ENCODE measurements around the gene MYL6. TPM values are rescaled to one million over a fixed set of nuclear protein-coding genes. Genes with fewer than 3 reads are reported as not detected.
"Not testable (repeated sequence)": the region's sequence is repeated elsewhere in the genome, so short reads cannot be mapped to it uniquely, and the experiment has no call there.

MYL6 gene
- total RNA-seq, 1 experiment from 2014 or later, result 640 TPM

GRCh38 chr12:56196818-56197550 is 38.8 kb downstream of the MYL6 start:
- H4K20me1 ChIP-seq (ENCODE audit: insufficient read depth, low read depth, low read length); H3K4me3 ChIP-seq (ENCODE audit: low read length); H3K27ac ChIP-seq (ENCODE audit: low read length); H3K27me3 ChIP-seq (ENCODE audit: low read length); H3K9me2 ChIP-seq (replicated peaks; ENCODE audit: insufficient read depth, low read length); H3K4me2 ChIP-seq (ENCODE audit: low read depth, low read length, poor library complexity, severe bottlenecking); H3K36me3 ChIP-seq (ENCODE audit: insufficient read depth, low read length); H3K9ac ChIP-seq (ENCODE audit: low read length); H2AFZ ChIP-seq (ENCODE audit: low read length); H3K9me3 ChIP-seq (ENCODE audit: low read length); DNase-seq; H3K79me2 ChIP-seq (ENCODE audit: low read length): not testable (repeated sequence)
- H3K4me1 ChIP-seq (ENCODE audit: low read length), result peaks cover 16% of the 10 kb centered on the region

- H3K4me3 ChIP-seq (ENCODE audit: low read length), result no peak overlapping the region
- H3K9me3 ChIP-seq (ENCODE audit: low read length), result no peaks in the 10 kb centered on the region
- H2AFZ ChIP-seq (ENCODE audit: low read length), result no peak overlapping the region
- peaks cover 9% of the 10 kb centered on the region for H3K4me1 ChIP-seq (ENCODE audit: low read length)
- no peaks in the 10 kb centered on the region for H3K79me2 ChIP-seq (ENCODE audit: low read length)
- no peaks in the 10 kb centered on the region for H3K27me3 ChIP-seq (ENCODE audit: low read length)
- H4K20me1 ChIP-seq (ENCODE audit: insufficient read depth, low read depth, low read length), result no peaks in the 10 kb centered on the region
- H3K9ac ChIP-seq (ENCODE audit: low read length), result no peak overlapping the region
- no peak overlapping the region for H3K4me2 ChIP-seq (ENCODE audit: low read depth, low read length, poor library complexity, severe bottlenecking)
- DNase-seq, result no peak
- H3K36me3 ChIP-seq (ENCODE audit: insufficient read depth, low read length), result no peaks in the 10 kb centered on the region
- no peaks in the 10 kb centered on the region for H3K9me2 ChIP-seq (replicated peaks; ENCODE audit: insufficient read depth, low read length)
- H3K27ac ChIP-seq (ENCODE audit: low read length), result no peak overlapping the region
Observed at GRCh38 chr12:56197921-56198635, 39.9 kb downstream of the MYL6 start.

- Histone ChIP-seq H3K36me3 (ENCODE audit: insufficient read depth, low read length) (no peaks in the 10 kb centered on the region), H3K4me1 (ENCODE audit: low read length) (peaks cover 5% of the 10 kb centered on the region), H3K27me3 (ENCODE audit: low read length) (no peaks in the 10 kb centered on the region), H3K4me2 (ENCODE audit: low read depth, low read length, poor library complexity, severe bottlenecking) (no peak overlapping the region), H3K4me3 (ENCODE audit: low read length) (no peak overlapping the region), H3K79me2 (ENCODE audit: low read length) (no peaks in the 10 kb centered on the region), H2AFZ (ENCODE audit: low read length) (no peak overlapping the region), H3K9ac (ENCODE audit: low read length) (no peak overlapping the region), H3K9me3 (ENCODE audit: low read length) (no peaks in the 10 kb centered on the region), H3K9me2 (replicated peaks; ENCODE audit: insufficient read depth, low read length) (no peaks in the 10 kb centered on the region), H3K27ac (ENCODE audit: low read length) (no peak overlapping the region), H4K20me1 (ENCODE audit: insufficient read depth, low read depth, low read length) (no peaks in the 10 kb centered on the region)
- DNase-seq, result no peak
Observed at GRCh38 chr12:56198836-56199235, 40.7 kb downstream of the MYL6 start.

- Histone ChIP-seq H3K4me2 (ENCODE audit: low read depth, low read length, poor library complexity, severe bottlenecking) (no peak overlapping the region), H3K9me2 (replicated peaks; ENCODE audit: insufficient read depth, low read length) (no peaks in the 10 kb centered on the region), H3K79me2 (ENCODE audit: low read length) (no peaks in the 10 kb centered on the region), H2AFZ (ENCODE audit: low read length) (no peak overlapping the region), H3K9ac (ENCODE audit: low read length) (no peak overlapping the region), H3K27me3 (ENCODE audit: low read length) (no peaks in the 10 kb centered on the region), H3K27ac (ENCODE audit: low read length) (no peak overlapping the region), H3K4me3 (ENCODE audit: low read length) (no peak overlapping the region), H3K4me1 (ENCODE audit: low read length) (peaks cover 20% of the 10 kb centered on the region), H3K9me3 (ENCODE audit: low read length) (no peaks in the 10 kb centered on the region), H3K36me3 (ENCODE audit: insufficient read depth, low read length) (peaks cover 13% of the 10 kb centered on the region; the same call in 1 of the 2 replicates), H4K20me1 (ENCODE audit: insufficient read depth, low read depth, low read length) (no peaks in the 10 kb centered on the region)
- no peak for DNase-seq
Observed at GRCh38 chr12:56202366-56202765, 44.2 kb downstream of the MYL6 start.

GRCh38 chr12:56202838-56203237 is 44.7 kb downstream of the MYL6 start:
- Histone ChIP-seq H3K4me1 (ENCODE audit: low read length) (peaks cover 25% of the 10 kb centered on the region), H4K20me1 (ENCODE audit: insufficient read depth, low read depth, low read length) (no peaks in the 10 kb centered on the region), H2AFZ (ENCODE audit: low read length) (no peak overlapping the region), H3K36me3 (ENCODE audit: insufficient read depth, low read length) (peaks cover 18% of the 10 kb centered on the region; the same call in 1 of the 2 replicates), H3K9me2 (replicated peaks; ENCODE audit: insufficient read depth, low read length) (no peaks in the 10 kb centered on the region), H3K27ac (ENCODE audit: low read length) (no peak overlapping the region), H3K9ac (ENCODE audit: low read length) (no peak overlapping the region), H3K27me3 (ENCODE audit: low read length) (no peaks in the 10 kb centered on the region), H3K4me3 (ENCODE audit: low read length) (no peak overlapping the region), H3K9me3 (ENCODE audit: low read length) (no peaks in the 10 kb centered on the region), H3K79me2 (ENCODE audit: low read length) (no peaks in the 10 kb centered on the region), H3K4me2 (ENCODE audit: low read depth, low read length, poor library complexity, severe bottlenecking) (no peak overlapping the region)
- no peak for DNase-seq

GRCh38 chr12:56204275-56204674 is 46.1 kb downstream of the MYL6 start:
- Histone ChIP-seq H3K79me2 (ENCODE audit: low read length) (no peaks in the 10 kb centered on the region), H3K4me2 (ENCODE audit: low read depth, low read length, poor library complexity, severe bottlenecking) (no peak overlapping the region), H3K9me3 (ENCODE audit: low read length) (no peaks in the 10 kb centered on the region), H3K4me1 (ENCODE audit: low read length) (peaks cover 30% of the 10 kb centered on the region), H3K9me2 (replicated peaks; ENCODE audit: insufficient read depth, low read length) (no peaks in the 10 kb centered on the region), H3K27ac (ENCODE audit: low read length) (no peak overlapping the region), H3K9ac (ENCODE audit: low read length) (no peak overlapping the region), H3K36me3 (ENCODE audit: insufficient read depth, low read length) (peaks cover 20% of the 10 kb centered on the region; the same call in 1 of the 2 replicates), H3K4me3 (ENCODE audit: low read length) (no peak overlapping the region), H4K20me1 (ENCODE audit: insufficient read depth, low read depth, low read length) (no peaks in the 10 kb centered on the region), H3K27me3 (ENCODE audit: low read length) (no peaks in the 10 kb centered on the region), H2AFZ (ENCODE audit: low read length) (no peak overlapping the region)
- no peak for DNase-seq

GRCh38 chr12:56205445-56205844 is 47.3 kb downstream of the MYL6 start:
- DNase-seq, result peak; percentile 60
- no peaks in the 10 kb centered on the region for H3K9me2 ChIP-seq (replicated peaks; ENCODE audit: insufficient read depth, low read length)
- peak overlapping the region; percentile 18 for H3K27ac ChIP-seq (ENCODE audit: low read length)
- H3K27me3 ChIP-seq (ENCODE audit: low read length), result no peaks in the 10 kb centered on the region
- H3K9me3 ChIP-seq (ENCODE audit: low read length), result no peaks in the 10 kb centered on the region
- peaks cover 29% of the 10 kb centered on the region; the same call in 1 of the 2 replicates for H3K36me3 ChIP-seq (ENCODE audit: insufficient read depth, low read length)
- H3K79me2 ChIP-seq (ENCODE audit: low read length), result no peaks in the 10 kb centered on the region
- H3K9ac ChIP-seq (ENCODE audit: low read length), result no peak overlapping the region
- no peak overlapping the region for H2AFZ ChIP-seq (ENCODE audit: low read length)
- peak overlapping the region; percentile 28 for H3K4me2 ChIP-seq (ENCODE audit: low read depth, low read length, poor library complexity, severe bottlenecking)
- H4K20me1 ChIP-seq (ENCODE audit: insufficient read depth, low read depth, low read length), result no peaks in the 10 kb centered on the region
- H3K4me1 ChIP-seq (ENCODE audit: low read length), result peaks cover 30% of the 10 kb centered on the region
- no peak overlapping the region for H3K4me3 ChIP-seq (ENCODE audit: low read length)

GRCh38 chr12:56206452-56207166 is 48.5 kb downstream of the MYL6 start:
- no peaks in the 10 kb centered on the region for H3K9me2 ChIP-seq (replicated peaks; ENCODE audit: insufficient read depth, low read length)
- H3K9ac ChIP-seq (ENCODE audit: low read length), result no peak overlapping the region
- H3K36me3 ChIP-seq (ENCODE audit: insufficient read depth, low read length), result peaks cover 29% of the 10 kb centered on the region; the same call in 1 of the 2 replicates
- H3K4me2 ChIP-seq (ENCODE audit: low read depth, low read length, poor library complexity, severe bottlenecking), result no peak overlapping the region
- no peak overlapping the region for H2AFZ ChIP-seq (ENCODE audit: low read length)
- H3K79me2 ChIP-seq (ENCODE audit: low read length), result no peaks in the 10 kb centered on the region
- H3K27ac ChIP-seq (ENCODE audit: low read length), result no peak overlapping the region
- no peaks in the 10 kb centered on the region for H3K27me3 ChIP-seq (ENCODE audit: low read length)
- no peaks in the 10 kb centered on the region for H3K9me3 ChIP-seq (ENCODE audit: low read length)
- no peaks in the 10 kb centered on the region for H4K20me1 ChIP-seq (ENCODE audit: insufficient read depth, low read depth, low read length)
- H3K4me1 ChIP-seq (ENCODE audit: low read length), result peaks cover 30% of the 10 kb centered on the region
- DNase-seq, result peak; percentile 75
- H3K4me3 ChIP-seq (ENCODE audit: low read length), result no peak overlapping the region
